MV-4-11 (cell line): Measurements from ENCODE around the gene RUBCN.

Experiments used
- DNase-seq: peaks from one replicate; lab custom pipeline; 2025; lab: John Stamatoyannopoulos, UW

RUBCN gene

DNA sequence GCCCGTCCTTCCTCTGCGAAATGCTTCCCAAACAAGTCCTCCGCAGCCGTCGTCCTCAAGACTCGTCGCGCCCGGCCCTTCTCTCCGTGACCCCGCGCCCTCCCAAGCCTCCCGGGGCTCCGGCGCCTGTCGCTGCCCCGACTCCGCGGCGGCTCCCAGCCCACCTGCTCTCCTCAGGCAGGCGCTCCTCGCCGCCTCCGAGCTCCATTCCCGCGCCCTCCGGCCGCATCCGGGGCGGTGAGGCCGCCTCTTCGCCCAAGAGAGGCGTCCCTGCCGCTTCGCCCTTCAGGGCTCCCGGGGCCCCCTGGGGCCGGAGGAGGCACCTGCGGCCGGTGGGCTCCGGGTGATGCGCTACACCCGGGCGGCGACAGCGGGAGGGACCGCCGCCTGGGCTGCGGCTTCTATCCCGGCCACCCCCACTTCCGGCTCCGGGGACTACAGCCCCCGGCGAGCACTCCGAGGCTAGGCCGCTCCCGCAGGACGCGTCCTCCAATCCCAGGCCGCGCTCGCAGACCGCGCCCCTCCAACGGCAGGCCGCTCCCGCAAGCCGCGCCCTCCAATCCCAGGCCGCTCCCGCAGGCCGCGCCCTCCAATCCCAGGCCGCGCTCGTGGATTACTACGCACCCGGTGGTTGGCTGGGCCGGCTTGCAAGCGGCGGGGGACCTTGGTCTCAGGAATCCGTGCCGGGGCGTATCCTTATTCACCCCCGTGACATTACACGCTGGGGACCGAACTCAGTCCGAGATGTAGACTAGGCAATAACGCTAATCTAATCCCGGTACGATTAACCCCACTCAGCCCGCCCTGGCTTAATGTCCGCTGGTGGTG lies at the start of gene RUBCN:
RUBCN (minus strand) TSS at position 414 of the 828 bp plus-strand sequence; CDS start at position 229, 185 bp downstream.
- peak; percentile 93 for DNase-seq

- DNase-seq: no peak
Measured at GRCh38 chr3:197784019-197784585, 47.4 kb upstream of the RUBCN start.

DNA sequence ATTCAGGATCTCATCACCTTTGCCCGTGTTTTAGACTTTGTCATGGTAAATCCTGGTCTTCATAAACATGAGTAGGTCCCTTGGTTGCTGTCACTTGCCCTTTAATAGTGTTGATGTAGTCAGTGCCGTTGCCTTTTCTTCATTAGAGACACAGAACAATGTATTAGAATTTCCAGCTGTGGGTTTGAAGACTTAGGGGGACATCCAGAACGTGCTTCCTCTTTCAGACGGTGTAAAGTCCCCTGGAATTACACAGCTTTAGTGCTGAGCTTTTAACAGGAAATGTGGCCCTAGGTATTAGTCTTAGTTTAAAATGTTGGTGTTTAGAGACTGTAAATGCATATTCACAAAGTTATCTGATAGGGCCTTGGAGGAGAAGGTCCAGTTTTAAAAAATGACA lies 45.5 kb upstream of the RUBCN start:
- DNase-seq: no peak

DNA sequence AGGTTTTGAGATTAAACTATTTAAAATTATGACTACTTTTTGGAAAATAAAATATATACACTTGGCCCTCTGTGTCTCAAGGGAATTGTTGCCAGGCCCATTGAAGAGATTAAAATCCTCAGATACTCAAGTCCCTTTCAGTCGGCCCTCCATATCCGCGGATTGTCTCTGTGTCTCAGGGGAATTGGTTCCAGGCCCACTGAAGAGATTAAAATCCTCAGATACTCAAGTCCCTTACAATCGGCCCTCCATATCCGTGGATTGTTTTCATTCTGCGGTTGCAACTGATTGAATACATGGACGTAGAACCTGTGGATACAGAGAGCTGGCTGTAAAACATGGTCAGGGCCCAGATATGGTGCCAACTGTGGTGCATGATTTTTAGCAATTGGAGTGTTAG lies 38.6 kb upstream of the RUBCN start:
- no peak for DNase-seq

GRCh38 chr3:197761784-197762183 lies 25.1 kb upstream of the RUBCN start:
- DNase-seq: no peak

DNA sequence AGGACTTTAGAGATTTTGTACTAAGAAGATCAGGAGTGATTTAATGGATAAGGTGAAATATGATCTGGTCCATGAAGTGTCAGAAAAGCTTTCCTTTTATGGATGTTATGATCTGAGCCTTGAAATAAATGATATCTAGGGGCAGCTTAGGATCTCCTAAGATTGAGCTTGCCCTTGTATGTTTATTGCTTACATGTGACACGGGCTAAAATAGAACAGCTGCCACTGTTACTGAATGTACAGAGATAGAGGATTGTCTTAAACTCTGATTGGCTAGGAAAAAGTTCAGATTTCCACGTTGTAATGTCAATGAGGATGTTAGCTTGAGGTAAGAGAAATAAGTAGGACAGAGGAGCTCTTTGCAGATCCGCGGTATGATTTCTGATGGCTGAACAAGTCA lies 21.8 kb upstream of the RUBCN start:
- no peak for DNase-seq

- DNase-seq: no peak
Measured at GRCh38 chr3:197756704-197757103, 20.0 kb upstream of the RUBCN start.

- no peak for DNase-seq
Measured at GRCh38 chr3:197753263-197753662, 16.6 kb upstream of the RUBCN start.

DNA sequence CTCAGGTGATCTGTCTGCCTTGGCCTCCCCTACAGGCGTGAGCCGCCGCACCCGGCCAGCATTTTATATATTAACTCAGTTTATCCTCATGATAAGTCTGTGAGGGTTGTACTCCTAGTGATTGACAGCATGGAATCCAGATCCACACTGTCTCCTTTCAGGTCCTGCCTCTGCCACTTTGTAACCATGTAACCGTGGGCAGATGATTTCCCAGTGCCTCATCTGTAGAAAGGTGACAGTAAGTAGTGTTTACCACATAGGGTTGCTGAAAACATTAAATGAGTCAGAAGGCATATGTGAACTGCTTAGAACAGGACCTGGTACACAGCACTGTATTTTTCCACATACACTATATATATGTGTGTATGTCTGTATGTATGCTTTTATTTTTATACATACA lies 15.4 kb upstream of the RUBCN start:
- no peak for DNase-seq

- DNase-seq: peak; percentile 60
Measured at GRCh38 chr3:197750858-197751737, 14.4 kb upstream of the RUBCN start.

- peak; percentile 58 for DNase-seq
Measured at GRCh38 chr3:197750396-197750831, 13.7 kb upstream of the RUBCN start.

DNA sequence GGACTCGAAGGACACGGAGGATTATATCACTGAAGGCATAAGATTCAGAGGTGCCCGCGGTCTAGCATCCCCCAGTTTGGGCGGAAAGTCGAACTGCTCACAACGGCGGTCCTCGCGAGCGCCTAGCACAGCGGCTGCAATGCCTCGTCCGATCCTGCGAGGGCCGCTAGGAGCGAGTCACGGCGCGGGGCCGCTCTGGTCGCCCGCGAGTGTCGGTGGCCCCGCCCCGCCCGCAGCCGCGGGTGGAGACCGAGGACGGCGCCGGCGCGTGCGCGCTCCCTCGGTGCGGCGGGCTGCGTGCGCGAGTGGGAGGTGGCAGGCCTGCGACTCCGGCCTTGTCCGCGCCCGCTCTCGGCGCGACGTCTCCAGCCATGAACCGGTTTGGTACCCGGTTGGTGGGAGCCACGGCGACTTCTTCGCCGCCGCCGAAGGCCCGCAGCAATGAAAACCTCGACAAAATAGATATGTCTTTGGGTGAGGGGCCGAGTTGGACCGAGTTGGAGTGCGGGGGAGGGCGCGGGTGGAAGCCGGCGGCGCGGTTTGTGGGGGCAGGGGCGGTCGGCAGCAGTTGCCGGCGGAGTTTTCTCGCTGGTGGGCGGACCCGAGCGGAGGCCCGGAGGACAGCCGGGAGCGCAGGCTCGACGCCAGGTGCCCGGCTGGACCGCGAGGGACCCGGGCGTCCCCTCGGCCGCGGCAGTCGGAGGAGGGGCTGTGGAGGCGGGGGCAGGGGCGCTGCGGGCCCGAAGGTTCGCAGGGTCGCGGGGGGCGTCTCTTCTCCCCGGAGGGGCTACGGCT lies 13.1 kb upstream of the RUBCN start, which contains the start of gene FYTTD1:
FYTTD1 (plus strand) TSS at position 283 of the 795 bp plus-strand sequence; CDS start at position 372, 89 bp downstream.
- peak; percentile 75 for DNase-seq

DNA sequence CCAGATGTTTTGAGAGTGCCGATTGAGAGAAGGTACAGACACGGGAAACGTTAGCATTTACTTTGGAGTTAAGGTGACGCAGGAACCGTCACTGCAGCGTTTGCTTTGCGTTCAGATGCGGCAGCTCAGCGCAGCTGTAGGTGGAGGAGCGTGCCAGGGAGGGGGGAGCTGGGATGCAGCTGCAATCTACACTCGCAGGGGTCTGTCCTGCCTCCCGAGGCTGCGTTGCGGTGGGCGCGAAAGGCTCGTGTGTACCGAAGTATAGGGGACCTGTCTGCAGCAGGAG lies 12.6 kb upstream of the RUBCN start:
- DNase-seq: no peak

GRCh38 chr3:197748597-197749314 lies 12.1 kb upstream of the RUBCN start:
- peak; percentile 53 for DNase-seq

GRCh38 chr3:197746801-197747237 lies 10.1 kb upstream of the RUBCN start:
- peak; percentile 91 for DNase-seq

- DNase-seq: peak; percentile 55
Measured at GRCh38 chr3:197746209-197746608, 9.5 kb upstream of the RUBCN start.

DNA sequence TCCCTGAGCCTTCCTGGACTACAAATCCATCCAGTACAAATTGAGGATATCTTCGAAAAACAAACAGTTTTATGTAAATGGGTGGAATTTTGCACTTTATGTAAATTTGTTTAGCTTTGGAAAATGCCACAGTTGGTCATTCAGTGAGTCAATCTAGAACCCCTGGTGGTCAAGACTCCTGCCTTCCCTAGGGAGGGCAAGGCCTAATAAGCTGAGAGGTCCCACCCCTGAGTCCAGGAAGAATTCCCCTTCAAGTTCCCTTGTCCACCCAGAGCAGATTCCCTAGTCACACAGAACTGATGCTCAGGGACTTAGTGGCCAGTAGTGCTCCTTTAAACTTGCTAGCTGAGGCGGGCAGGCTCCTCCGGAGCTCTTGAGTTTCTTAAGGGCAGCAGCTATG lies 6.1 kb upstream of the RUBCN start:
- DNase-seq: no peak

DNA sequence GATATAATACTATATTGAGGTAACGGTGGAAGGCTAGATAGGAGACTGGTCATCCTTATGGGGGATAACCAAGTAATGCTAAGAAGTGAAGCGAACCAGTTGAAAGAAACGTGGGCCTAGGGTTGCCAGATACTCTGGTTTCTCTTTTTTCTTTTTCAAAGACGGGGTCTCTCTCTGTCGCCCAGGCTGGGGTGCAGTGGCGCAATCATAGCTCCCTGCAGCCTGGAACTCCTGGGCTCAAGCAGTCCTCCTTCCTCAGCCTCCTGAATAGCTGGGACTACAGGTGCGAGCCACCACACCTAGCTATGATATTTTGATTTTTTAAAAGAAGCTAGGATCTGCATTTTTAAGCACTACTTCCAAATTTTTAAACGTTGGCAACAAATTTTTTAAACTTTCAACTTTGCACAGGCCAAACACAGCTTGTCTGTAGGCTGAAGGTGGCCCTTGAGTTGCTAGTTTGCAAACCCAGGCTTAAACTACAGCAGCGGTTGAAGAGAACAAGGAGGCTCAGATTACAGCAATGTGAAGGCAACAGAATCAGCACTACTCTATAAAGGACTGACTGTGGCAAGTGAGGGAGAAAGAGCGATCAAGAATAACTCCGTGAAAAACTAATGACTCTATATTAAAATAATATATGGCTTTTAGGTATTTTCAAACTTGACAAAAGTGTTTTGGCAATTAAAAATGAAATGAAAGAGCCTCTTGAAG lies 1.2 kb upstream of the RUBCN start:
- DNase-seq: no peak

- no peak for DNase-seq
Measured at GRCh38 chr3:197737319-197737649, 580 bp upstream of the RUBCN start.

- no peak for DNase-seq
Measured at GRCh38 chr3:197736010-197736490, 654 bp downstream of the RUBCN start.
